ENCODE results near the gene HASPIN.

HASPIN gene

GRCh38 chr17:3739422-3740124 lies 15.9 kb downstream of the HASPIN start:
- no peak for DNase-seq

- peak; percentile 67 for DNase-seq
Measured at GRCh38 chr17:3740611-3741073, 16.9 kb downstream of the HASPIN start.

GRCh38 chr17:3744014-3744413 lies 20.3 kb downstream of the HASPIN start:
- DNase-seq = no peak

GRCh38 chr17:3745071-3745470 lies 21.4 kb downstream of the HASPIN start:
- no peak for DNase-seq

GRCh38 chr17:3747805-3748204 lies 24.1 kb downstream of the HASPIN start:
- DNase-seq = no peak

- no peak for DNase-seq
Measured at GRCh38 chr17:3748576-3748975, 24.9 kb downstream of the HASPIN start.

GRCh38 chr17:3750296-3750695 lies 26.6 kb downstream of the HASPIN start:
- no peak for DNase-seq

- peak; percentile 58 for DNase-seq
Measured at GRCh38 chr17:3750926-3751325, 27.2 kb downstream of the HASPIN start.

GRCh38 chr17:3751836-3752235 lies 28.1 kb downstream of the HASPIN start:
- no peak for DNase-seq

- no peak for DNase-seq
Measured at GRCh38 chr17:3753624-3754023, 29.9 kb downstream of the HASPIN start.

GRCh38 chr17:3754066-3754457 lies 30.4 kb downstream of the HASPIN start:
- DNase-seq = no peak

GRCh38 chr17:3754458-3755334 lies 31.0 kb downstream of the HASPIN start:
- peak; percentile 86 for DNase-seq

- DNase-seq = no peak
Measured at GRCh38 chr17:3755335-3756030, 31.8 kb downstream of the HASPIN start.

- no peak for DNase-seq
Measured at GRCh38 chr17:3759597-3760216, 36.0 kb downstream of the HASPIN start.

- no peak for DNase-seq
Measured at GRCh38 chr17:3761036-3761917, 37.6 kb downstream of the HASPIN start.

GRCh38 chr17:3761918-3762380 lies 38.2 kb downstream of the HASPIN start:
- DNase-seq = no peak

- peak; percentile 68 for DNase-seq
Measured at GRCh38 chr17:3762922-3763776, 39.4 kb downstream of the HASPIN start.

GRCh38 chr17:3763777-3764170 lies 40.1 kb downstream of the HASPIN start:
- DNase-seq = no peak

- DNase-seq = no peak
Measured at GRCh38 chr17:3765981-3766380, 42.3 kb downstream of the HASPIN start.

- DNase-seq = peak; percentile 58
Measured at GRCh38 chr17:3766779-3767178, 43.1 kb downstream of the HASPIN start.

GRCh38 chr17:3768341-3768740 lies 44.6 kb downstream of the HASPIN start:
- DNase-seq = no peak
